OCI-LY1 (cell line): ENCODE data around the gene NUAK1.

Source experiments
- EZH2 ChIP-seq: fragments of 200-600 bp; sonication (generic), shearing (Covaris generic); IDR thresholded peaks from 2 replicates; pipeline ENCODE4 v1.8.0; 2017; ENCODE audit warnings: borderline replicate concordance, mixed run types, mild to moderate bottlenecking, antibody characterized with exemption, low read length, moderate library complexity, mixed read lengths
- TF ChIP-seq, protein P1 (sequence below): fragments of 200-600 bp; sonication (generic), shearing (Covaris generic); IDR thresholded peaks from 2 replicates; pipeline ENCODE4 v1.5.1; 2017; ENCODE audit warnings: mild to moderate bottlenecking, antibody characterized with exemption, low read length, moderate library complexity, mixed read lengths

DNA sequence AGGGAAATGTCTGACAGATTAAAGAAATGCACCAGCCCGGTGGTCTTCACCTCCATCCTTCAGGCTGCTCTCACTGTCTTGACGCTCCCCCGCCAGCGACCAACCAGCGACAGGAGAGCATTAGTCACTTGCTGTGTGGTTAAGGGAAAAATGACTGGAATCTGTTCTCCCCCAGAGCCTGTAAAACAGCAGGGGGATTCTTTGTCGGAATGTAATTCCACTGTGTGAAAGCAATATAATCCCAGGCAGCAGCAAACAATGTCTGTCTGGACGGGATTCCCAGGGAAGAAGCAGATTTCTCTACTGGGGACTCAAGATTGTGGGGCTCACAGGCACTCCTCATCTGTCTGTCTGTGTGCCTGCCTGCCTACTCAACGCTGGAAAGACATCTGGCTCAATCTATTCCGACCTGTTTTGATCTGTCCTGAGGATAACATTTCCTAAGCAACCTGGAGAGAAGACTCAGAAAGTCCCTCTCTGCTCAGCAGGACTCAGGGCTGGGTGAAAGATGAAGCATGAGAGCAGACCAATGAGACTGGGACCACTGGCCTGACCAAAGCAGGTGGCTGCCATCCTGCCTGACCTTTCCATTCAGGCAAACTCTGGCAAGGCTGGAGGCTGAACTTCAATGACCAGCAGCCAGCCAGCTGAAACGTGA lies 54.6 kb downstream of the NUAK1 start:
- TF ChIP-seq, protein P1, sequence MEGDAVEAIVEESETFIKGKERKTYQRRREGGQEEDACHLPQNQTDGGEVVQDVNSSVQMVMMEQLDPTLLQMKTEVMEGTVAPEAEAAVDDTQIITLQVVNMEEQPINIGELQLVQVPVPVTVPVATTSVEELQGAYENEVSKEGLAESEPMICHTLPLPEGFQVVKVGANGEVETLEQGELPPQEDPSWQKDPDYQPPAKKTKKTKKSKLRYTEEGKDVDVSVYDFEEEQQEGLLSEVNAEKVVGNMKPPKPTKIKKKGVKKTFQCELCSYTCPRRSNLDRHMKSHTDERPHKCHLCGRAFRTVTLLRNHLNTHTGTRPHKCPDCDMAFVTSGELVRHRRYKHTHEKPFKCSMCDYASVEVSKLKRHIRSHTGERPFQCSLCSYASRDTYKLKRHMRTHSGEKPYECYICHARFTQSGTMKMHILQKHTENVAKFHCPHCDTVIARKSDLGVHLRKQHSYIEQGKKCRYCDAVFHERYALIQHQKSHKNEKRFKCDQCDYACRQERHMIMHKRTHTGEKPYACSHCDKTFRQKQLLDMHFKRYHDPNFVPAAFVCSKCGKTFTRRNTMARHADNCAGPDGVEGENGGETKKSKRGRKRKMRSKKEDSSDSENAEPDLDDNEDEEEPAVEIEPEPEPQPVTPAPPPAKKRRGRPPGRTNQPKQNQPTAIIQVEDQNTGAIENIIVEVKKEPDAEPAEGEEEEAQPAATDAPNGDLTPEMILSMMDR: no peak
- TF ChIP-seq EZH2: no peak
